GM21367 (cell line): ENCODE results near the gene TMA7B.

Experiments used
- ATAC-seq: cut with Tn5 transposase; IDR thresholded peaks from one replicate; pipeline ENCODE4 v1.9.1; 2021; ENCODE audit not compliant: unreplicated experiment

The TMA7B gene

GRCh38 chr22:39999144-39999757, 39.1 kb downstream of the TMA7B start:
- ATAC-seq = no peak

- no peak for ATAC-seq
Observed at GRCh38 chr22:40000171-40000570, 40.0 kb downstream of the TMA7B start.

DNA sequence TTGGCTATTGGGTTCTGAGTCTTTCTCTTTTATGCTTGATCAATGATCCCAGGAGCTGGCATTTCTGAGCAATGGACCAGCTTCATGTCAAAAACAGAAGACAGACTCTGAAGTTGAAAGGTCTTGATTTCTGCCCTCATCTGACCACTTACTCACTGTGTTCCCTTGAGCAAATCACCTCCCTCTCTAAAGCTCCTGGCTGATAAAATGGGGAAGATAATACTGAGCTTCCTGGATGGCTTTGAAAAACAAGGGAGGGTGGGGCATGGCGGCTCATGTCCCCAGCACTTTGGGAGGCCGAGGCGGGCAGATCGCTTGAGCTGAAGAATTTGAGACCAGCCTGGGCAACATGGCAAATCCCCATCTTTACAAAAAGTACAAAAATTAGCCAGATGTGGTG, 40.9 kb downstream of the TMA7B start:
- no peak for ATAC-seq

- no peak for ATAC-seq
Observed at GRCh38 chr22:40001800-40002577, 41.8 kb downstream of the TMA7B start.

DNA sequence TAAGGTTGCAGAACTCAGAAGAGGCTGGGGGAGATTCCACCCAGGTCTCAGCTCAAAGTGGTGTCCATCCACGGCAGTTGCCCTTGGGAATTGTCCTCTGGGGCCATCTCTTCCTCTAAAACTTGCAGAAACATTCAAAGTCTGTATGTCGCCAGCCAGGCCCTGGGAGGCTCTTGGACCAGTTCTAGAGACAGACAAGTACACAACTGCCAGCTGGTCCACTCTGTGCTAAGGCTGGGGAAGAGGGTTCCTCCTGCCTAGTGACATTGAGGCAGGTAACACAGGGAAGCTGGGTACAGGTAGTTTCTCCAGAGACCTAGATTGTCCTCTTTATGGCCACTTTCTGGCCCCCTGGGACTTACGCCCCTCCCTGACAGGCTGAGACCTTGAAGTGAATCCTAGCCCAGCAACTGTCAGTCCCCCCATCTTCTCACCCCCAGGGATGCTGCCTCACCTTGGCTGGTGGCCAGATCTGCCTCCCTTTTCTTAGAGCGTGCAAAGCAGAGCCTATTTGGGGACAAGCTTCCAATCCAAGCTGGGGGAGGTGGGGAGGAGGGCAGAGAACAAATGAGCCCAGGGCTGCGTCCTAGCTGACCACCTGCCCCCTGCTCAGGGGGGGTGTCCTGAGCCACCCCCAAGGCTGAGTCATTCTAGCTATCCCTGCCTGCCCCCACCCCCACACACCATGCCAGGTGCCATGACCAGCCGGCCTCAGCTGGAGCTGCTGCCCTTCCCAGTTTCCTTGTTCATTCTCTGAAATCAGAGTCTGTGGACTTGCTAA, 42.9 kb downstream of the TMA7B start:
- no peak for ATAC-seq

GRCh38 chr22:40004836-40005235, 44.6 kb downstream of the TMA7B start:
- no peak for ATAC-seq

DNA sequence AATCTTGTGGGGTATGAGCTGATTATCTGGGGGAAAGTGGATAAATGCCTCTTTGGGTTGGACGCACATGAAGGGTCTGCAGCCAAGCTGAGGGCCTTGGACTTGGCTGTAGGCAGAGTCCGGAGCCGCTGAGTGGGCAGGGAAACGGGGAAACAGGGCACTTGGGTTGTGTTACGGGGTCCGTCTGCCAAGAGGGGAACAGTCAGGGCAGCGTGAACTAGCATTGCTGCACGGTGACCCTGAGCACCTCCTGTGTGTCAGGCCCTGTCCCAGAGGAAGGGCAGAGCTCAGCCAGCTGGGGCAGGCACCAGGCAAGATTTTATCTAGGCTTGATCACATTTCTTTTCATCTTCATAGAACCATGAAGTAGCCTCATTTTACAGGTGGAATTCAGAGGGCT, 46.4 kb downstream of the TMA7B start:
- no peak for ATAC-seq

- no peak for ATAC-seq
Observed at GRCh38 chr22:40007853-40008710, 47.9 kb downstream of the TMA7B start.

- ATAC-seq = no peak
Observed at GRCh38 chr22:40008726-40009291, 48.6 kb downstream of the TMA7B start.

DNA sequence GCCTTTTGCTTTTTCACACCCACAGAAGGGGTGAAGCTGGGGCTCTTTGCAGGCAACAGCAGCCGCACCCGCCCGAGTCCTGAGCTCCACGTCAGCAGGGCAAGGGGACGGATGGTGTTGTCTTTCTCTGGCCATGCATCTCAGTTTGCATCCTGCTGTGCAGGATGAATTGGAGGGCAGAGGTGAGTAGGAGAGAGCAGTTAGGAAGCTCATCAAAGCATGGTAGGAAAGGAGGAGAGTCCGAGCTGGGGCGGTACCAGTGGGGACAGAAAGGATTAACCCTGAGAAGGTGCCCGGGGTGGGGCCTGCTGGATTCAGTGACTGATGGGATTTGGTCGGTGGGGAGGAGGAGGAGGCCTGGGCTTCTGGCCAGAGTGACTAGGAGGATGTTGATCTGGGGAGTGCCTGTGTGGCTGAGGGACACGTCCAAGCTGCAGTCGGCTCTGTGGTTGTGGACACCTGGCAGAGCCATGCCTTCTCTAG, 49.1 kb downstream of the TMA7B start:
- ATAC-seq = no peak

GRCh38 chr22:40009951-40010671, 49.9 kb downstream of the TMA7B start:
- ATAC-seq = no peak

- no peak for ATAC-seq
Observed at GRCh38 chr22:40010746-40011145, 50.5 kb downstream of the TMA7B start.
